Glutamatergic neuron (in vitro differentiated cells): Measurements from ENCODE around the gene KRT82. TPM values are rescaled to one million over a fixed set of nuclear protein-coding genes. Genes with fewer than 3 reads are reported as not detected.

Experiments used
- DNase-seq: peaks from one replicate; pipeline ENCODE4 v3.0.0; 2022
- H3K27ac Mint-ChIP-seq: one replicate; pipeline ENCODE4 v1.8.0; 2020; ENCODE audit warnings: mild to moderate bottlenecking, mixed read lengths, inconsistent platforms; ENCODE audit not compliant: unreplicated experiment
- H3K27me3 Mint-ChIP-seq: one replicate; pipeline ENCODE4 v1.8.0; 2020; ENCODE audit warnings: mild to moderate bottlenecking, moderate library complexity, mixed read lengths, inconsistent platforms; ENCODE audit not compliant: unreplicated experiment
- H3K36me3 Mint-ChIP-seq: one replicate; pipeline ENCODE4 v1.8.0; 2020; ENCODE audit warnings: mild to moderate bottlenecking, mixed read lengths, inconsistent platforms; ENCODE audit not compliant: unreplicated experiment
- H3K4me1 Mint-ChIP-seq: one replicate; pipeline ENCODE4 v1.8.0; 2020; ENCODE audit warnings: mild to moderate bottlenecking, low read depth, mixed read lengths, inconsistent platforms; ENCODE audit not compliant: unreplicated experiment
- H3K4me3 Mint-ChIP-seq: one replicate; pipeline ENCODE4 v1.8.0; 2020; ENCODE audit warnings: mild to moderate bottlenecking, mixed read lengths, inconsistent platforms; ENCODE audit not compliant: unreplicated experiment
- H3K9me3 Mint-ChIP-seq: one replicate; pipeline ENCODE4 v1.8.0; 2020; ENCODE audit warnings: mild to moderate bottlenecking, moderate library complexity, mixed read lengths, inconsistent platforms; ENCODE audit not compliant: unreplicated experiment
- CTCF ChIP-seq: fragments of 200-600 bp; sonication (generic); IDR thresholded peaks from one replicate; pipeline ENCODE4 v1.5.0; 2021; ENCODE audit not compliant: partially characterized antibody, unreplicated experiment
- total RNA-seq: library from RNA; stranded (reverse); fragmentation: NEBNext Ultra II Directional; extraction: Animal tissue kit (Norgen Biotek cat#: 25700); gene quantifications from one replicate; pipeline ENCODE4 v1.2.1, GENCODE V29; 2021; ENCODE audit not compliant: unreplicated experiment

Gene KRT82
- total RNA-seq, 1 donor from 2014 or later = not detected

- DNase-seq = no peak
- Mint-ChIP-seq H3K4me3 (no peak overlapping the region), H3K27ac (no peak overlapping the region), H3K9me3 (peaks cover 2% of the 10 kb centered on the region), H3K27me3 (peaks cover 5% of the 10 kb centered on the region), H3K36me3 (no peaks in the 10 kb centered on the region), H3K4me1 (no peaks in the 10 kb centered on the region)
- no peak for TF ChIP-seq CTCF
Measured at GRCh38 chr12:52371716-52372115, 34.4 kb downstream of the KRT82 start.

DNA sequence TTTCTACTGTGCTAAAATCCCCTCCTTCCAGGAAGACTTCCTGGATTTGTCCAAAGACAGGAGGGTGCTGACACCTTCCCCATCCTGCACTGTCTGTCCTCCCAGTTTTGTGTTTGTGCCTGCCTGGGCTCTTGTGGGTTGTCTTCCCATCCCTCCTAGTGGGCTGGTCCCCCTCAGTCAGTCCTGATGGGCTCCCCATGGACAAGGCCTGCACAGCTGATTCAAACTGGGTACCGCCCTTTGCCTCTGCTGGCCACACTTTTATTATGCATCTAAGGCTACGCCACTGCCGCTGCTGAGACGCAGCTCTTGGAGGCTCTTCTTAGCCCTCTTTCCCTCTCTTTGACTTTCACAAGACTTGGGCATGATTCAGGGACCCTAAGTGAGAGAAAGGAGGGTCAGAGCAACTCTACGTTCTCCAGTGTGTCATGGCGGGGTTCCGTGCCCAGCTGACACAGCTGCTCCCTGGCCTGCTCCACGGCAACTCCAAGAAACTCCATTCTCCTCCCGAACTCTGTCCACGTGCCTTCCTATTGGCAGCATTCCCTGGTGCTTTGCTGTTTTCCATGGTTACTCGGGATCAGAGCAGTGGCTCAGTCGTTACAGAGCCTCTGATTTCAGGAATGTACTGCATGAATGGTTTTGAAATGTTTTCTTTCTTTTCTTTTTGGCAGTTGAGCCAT, 35.1 kb downstream of the KRT82 start:
- Mint-ChIP-seq H3K27me3 (peaks cover 8% of the 10 kb centered on the region), H3K36me3 (no peaks in the 10 kb centered on the region), H3K4me1 (no peaks in the 10 kb centered on the region), H3K27ac (peak overlapping the region; percentile 4), H3K9me3 (peaks cover 2% of the 10 kb centered on the region), H3K4me3 (no peak overlapping the region)
- no peak for DNase-seq
- no peak for TF ChIP-seq CTCF

DNA sequence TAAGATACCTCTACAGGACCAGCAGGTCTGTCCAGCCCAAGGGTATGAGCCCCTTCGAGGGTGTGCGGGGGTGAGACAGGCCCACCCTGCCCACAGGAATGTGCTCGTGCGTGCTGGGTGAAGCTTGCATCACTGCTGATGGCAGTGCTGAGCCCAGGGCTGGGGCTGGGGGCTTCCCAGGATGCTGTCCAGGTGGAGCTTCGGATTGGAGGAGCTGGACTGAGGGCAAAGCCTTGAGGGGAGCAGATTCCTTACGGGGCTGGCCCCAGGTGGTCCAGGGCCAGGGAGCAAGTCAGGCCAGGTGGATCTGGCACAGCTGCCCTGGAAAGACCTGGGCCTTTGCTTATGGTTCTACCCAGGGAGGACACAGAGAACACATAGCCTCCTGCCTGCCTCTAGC, 36.3 kb downstream of the KRT82 start:
- no peak for DNase-seq
- Mint-ChIP-seq H3K9me3 (peaks cover 3% of the 10 kb centered on the region), H3K4me1 (no peaks in the 10 kb centered on the region), H3K36me3 (no peaks in the 10 kb centered on the region), H3K27me3 (peaks cover 10% of the 10 kb centered on the region), H3K27ac (no peak overlapping the region), H3K4me3 (no peak overlapping the region)
- TF ChIP-seq CTCF = no peak

GRCh38 chr12:52369211-52369610, 36.9 kb downstream of the KRT82 start:
- Mint-ChIP-seq H3K36me3 (no peaks in the 10 kb centered on the region), H3K4me3 (no peak overlapping the region), H3K9me3 (peaks cover 3% of the 10 kb centered on the region), H3K27me3 (peaks cover 11% of the 10 kb centered on the region), H3K27ac (no peak overlapping the region), H3K4me1 (no peaks in the 10 kb centered on the region)
- no peak for DNase-seq
- TF ChIP-seq CTCF = no peak

GRCh38 chr12:52368508-52368907, 37.6 kb downstream of the KRT82 start:
- Mint-ChIP-seq H3K27ac (no peak overlapping the region), H3K27me3 (peaks cover 12% of the 10 kb centered on the region)
- TF ChIP-seq CTCF = no peak

More at GRCh38 chr12:52368508-52368907, 37.6 kb downstream of the KRT82 start:
- Mint-ChIP-seq H3K4me3 (no peak overlapping the region), H3K36me3 (no peaks in the 10 kb centered on the region), H3K9me3 (peaks cover 3% of the 10 kb centered on the region), H3K4me1 (no peaks in the 10 kb centered on the region)
- no peak for DNase-seq
